ENCODE data around the gene FTSJ3.

The FTSJ3 gene

DNA sequence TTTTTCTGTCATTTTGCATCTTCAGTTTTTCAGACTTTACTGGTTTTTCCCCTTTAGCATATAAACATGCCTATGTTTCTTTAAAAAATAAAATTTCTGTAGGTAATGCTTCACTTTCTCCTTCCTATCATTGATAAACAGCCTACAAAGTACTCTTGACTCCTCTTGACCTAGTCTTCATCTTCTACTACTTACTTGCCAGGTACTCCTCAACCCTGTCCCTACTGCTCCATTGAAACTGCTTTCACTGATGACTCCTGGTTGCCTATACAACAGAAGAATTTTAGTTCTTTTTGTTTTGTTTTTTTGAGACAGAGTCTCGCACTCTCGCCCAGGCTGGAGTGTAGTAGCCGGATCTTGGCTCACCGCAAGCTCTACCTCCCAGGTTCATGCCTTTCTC, 46.5 kb downstream of the FTSJ3 start:
- no peak for DNase-seq

DNA sequence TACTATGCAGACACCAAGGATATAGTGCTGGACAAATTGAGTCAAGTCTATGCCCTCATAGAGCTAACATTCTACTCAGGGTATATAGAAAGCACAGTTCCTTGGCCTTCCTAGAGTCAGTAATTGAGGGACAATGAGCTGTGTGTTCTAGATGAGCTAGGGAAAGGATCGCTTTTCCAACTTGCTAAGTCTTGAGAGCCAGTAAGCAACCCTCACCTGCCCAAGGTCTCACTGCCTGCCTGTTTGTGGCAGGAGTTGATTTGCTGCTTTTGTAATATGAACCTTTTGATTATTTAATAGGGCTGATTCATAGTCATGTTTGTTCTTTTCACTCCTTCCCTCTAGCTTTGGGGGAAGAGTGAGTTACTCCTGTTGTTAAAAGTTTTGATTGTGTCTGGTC, 47.0 kb downstream of the FTSJ3 start:
- no peak for DNase-seq

GRCh38 chr17:63775420-63775819, 52.0 kb downstream of the FTSJ3 start:
- no peak for DNase-seq

DNA sequence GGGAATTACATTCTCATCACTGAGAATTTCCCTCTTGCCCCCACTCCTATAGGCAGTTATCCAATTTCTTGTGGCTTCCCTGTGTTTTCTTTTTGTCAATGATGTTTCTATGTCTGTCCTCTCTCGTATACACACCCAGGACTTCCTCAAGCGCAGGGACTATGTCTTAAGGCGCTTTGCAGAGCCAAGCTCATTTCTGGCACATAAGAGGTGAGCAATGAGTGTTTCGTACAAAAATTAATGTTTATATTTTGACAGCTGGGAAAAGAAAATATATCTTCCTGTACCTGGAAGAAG, 52.5 kb downstream of the FTSJ3 start:
- no peak for DNase-seq

DNA sequence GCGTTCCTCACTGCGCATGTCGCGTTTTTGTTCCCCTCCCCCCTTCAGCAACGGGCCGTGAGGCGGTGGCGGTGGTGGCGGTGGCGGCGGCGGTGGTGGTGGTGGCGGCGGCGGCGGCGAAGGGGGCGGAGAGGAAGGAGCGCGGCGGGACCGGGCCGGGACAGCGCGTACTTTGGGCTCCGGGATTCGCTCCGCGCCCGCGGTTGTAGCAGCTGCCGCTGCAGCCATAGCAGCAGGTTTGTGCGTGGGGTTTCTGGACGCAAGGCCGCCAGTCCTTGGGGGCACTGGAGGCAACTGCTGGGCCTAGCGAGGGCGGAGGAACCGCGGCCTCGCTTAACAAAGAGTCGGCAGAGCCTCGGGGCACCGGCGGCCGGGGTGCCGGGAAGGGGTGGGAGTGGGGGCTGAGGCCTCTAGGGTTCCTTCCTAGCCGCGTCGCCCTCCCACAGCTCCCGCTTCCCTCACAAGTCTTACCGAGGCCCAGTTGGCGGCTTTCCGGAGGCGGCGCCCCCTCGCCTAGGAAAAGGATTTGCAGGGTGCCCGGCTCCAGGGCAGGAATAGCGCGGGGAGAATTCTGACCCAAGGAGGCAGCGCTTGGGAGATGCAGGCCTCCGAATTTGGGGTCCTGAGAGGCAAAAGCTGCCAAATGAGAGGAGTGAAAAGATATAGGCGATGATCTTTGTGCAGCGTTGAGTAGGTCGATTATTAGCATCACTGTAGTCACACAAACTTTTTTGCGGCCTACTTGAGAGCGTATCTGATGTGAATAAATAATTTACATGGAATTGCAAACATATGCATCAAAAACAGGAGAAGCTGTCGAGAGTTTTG, 53.1 kb downstream of the FTSJ3 start, which contains the start of gene DDX42:
Gene DDX42, plus strand, starts transcription at position 30 of the 828 bp plus-strand sequence. CDS start 12,880 bp downstream, outside the sequence.
- DNase-seq, result peak in 1 of 2 donors; percentile 87

DNA sequence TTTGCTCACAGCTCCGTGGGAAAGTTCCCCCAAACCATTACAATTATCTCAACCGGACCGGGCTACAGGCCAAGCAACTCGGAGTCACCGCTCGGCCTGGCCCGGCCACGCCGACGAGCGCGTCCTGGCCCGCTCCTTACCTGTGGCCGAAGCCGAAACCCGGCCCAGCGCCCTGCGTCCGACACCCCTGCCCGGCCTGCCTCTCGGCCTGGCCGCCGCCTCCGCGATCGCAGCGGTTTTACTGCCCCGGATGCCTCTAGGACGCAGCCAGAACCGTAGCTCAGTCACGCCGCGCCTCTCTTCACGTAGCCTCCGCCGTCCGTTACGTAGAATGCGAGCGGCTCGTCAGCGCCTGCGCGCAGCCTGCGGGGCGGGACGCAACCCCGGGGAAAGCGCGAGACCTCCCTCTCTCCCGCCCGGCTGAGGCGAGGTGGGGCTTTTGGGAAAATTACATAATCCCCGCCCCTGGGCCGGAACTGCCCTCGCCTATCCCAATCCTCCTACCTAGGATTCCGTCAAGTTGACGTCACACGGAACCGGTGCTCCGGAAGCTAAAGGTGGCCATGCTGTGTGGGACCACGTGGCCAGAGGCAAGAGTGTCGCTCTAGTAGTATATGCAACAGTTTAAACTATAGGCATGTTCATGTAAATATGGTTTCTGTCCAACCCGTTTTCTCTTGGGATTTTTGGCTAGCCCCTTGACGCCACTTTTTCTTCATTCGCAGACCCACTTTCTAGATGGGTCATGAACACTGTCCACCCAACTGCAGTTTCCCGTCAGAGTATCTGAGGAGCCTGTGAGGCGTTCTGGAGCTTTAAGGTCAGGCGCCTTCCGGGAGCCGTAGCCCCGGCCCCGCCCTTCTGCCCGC, 54.0 kb downstream of the FTSJ3 start, which contains the start of gene CCDC47:
Gene CCDC47, minus strand, starts transcription at position 326 of the 869 bp plus-strand sequence. CDS start 7,422 bp downstream, outside the sequence.
- DNase-seq, result peak; percentile 93 to 96

- DNase-seq, result no peak
Observed at GRCh38 chr17:63772801-63773271, 54.6 kb downstream of the FTSJ3 start.

Measured in stimulated activated CD4-positive, alpha-beta T cell treated with anti-CD3 and anti-CD28 coated beads, Interleukin-2, amount 100 ng/mL, for 48 hours (primary cell).